Testis (tissue), 3 donors: ENCODE results near the gene RAB27B. TPM values are rescaled to one million over a fixed set of nuclear protein-coding genes. Genes with fewer than 3 reads are reported as not detected.

Source experiments
- DNase-seq: peaks from one replicate; pipeline ENCODE4 v3.0.0-alpha.2; 2019
- H3K27ac ChIP-seq, 2 donors: fragments of 200-600 bp; sonication (generic); one replicate each; pipeline ENCODE4 v1.5.1; 2019
- H3K27me3 ChIP-seq: fragments of 200-600 bp; sonication (generic); one replicate; pipeline ENCODE4 v1.5.1; 2019
- H3K36me3 ChIP-seq: fragments of 200-600 bp; sonication (generic); one replicate; pipeline ENCODE4 v1.5.1; 2017; ENCODE audit warnings: low read depth; ENCODE audit errors: missing control alignments
- H3K4me1 ChIP-seq: fragments of 200-600 bp; sonication (generic); one replicate; pipeline ENCODE4 v1.5.1; 2019
- H3K4me3 ChIP-seq, 2 donors: fragments of 200-600 bp; sonication (generic); one replicate each; pipeline ENCODE4 v1.5.1; 2017 to 2019
- H3K9me3 ChIP-seq: fragments of 200-600 bp; sonication (generic); one replicate; pipeline ENCODE4 v1.5.1; 2017
- CTCF ChIP-seq, 3 experiments: fragments of 450-650 bp in 2 of 3; fragments of 200-600 bp in 1 of 3; sonication (generic) in 1 of 3; IDR thresholded peaks; one replicate each; pipeline ENCODE4 v1.5.1; 2016 to 2019; ENCODE audit warnings: antibody characterized with exemption in 3 of 3, mild to moderate bottlenecking in 2 of 3, moderate library complexity in 1 of 3
- POLR2A ChIP-seq: fragments of 450-650 bp; IDR thresholded peaks from one replicate; pipeline ENCODE4 v1.6.1; 2017; ENCODE audit warnings: antibody characterized with exemption, mild to moderate bottlenecking, moderate library complexity
- WGBS, 2 donors: methylation state at CpG; one replicate each; pipeline ENCODE4 v1.1.5; 2018; 5-methylcytosine and 5-hydroxymethylcytosine counted together
- intact Hi-C: fragments of 100-400 bp; cut with DNase I; formaldehyde crosslinking; loops from one replicate; pipeline ENCODE4 v1.15.1; 2023; ENCODE audit warnings: low total_unique reads
- polyA plus RNA-seq: library from polyadenylated mRNA; stranded (reverse); fragments of 350-450 nt; fragmentation: Illumina TruSeq; extraction: RNeasy Lipid Tissue Mini Kit (QIAGEN cat#74804); gene quantifications from one replicate; pipeline ENCODE4 v1.2.3, GENCODE V29; 2014; ENCODE audit warnings: low read depth, low replicate concordance; ENCODE audit not compliant: insufficient read depth
- total RNA-seq, 2 donors: library from RNA; depleted of rRNA; stranded (reverse); fragments of >200 nt; gene quantifications; one replicate each; pipeline ENCODE4 v1.2.3, GENCODE V29; 2016

RAB27B gene
- total and polyA plus RNA-seq, 3 donors from 2014 or later: 0.93 to 5.8 (median 1.7) TPM

- WGBS, 2 donors: 53 to 82% methylated on average over 1 of the region's 1 CpG
- no peaks in the 10 kb centered on the region for H3K27me3 ChIP-seq
- no peak overlapping the region for H3K27ac ChIP-seq
- no peaks in the 10 kb centered on the region for H3K9me3 ChIP-seq
- intact Hi-C loops: no loop called here
- H3K4me3 ChIP-seq: no peak overlapping the region
- no peaks in the 10 kb centered on the region for H3K36me3 ChIP-seq
- DNase-seq: no peak
- TF ChIP-seq CTCF (IDR thresholded peaks at IDR 0.05) (no peak), POLR2A (no peak)
- no peaks in the 10 kb centered on the region for H3K4me1 ChIP-seq
These were observed 1.6 kb downstream of the RAB27B start for GRCh38 chr18:54829856-54830255.

GRCh38 chr18:54830260-54830659, 2.0 kb downstream of the RAB27B start:
- no peaks in the 10 kb centered on the region for H3K9me3 ChIP-seq
- TF ChIP-seq POLR2A (no peak), CTCF (IDR thresholded peaks at IDR 0.05) (no peak)
- WGBS, 2 donors: 95% methylated on average over 1 of the region's 1 CpG

GRCh38 chr18:54830866-54831265, 2.6 kb downstream of the RAB27B start:
- whole genome bisulfite sequencing, 2 donors: 75 to 94% methylated on average over 2 of the region's 2 CpGs
- no peaks in the 10 kb centered on the region for H3K27me3 ChIP-seq

More at GRCh38 chr18:54830260-54830659, 2.0 kb downstream of the RAB27B start:
- no peak overlapping the region for H3K27ac ChIP-seq
- no peaks in the 10 kb centered on the region for H3K27me3 ChIP-seq
- intact Hi-C loops: no loop called here
- no peaks in the 10 kb centered on the region for H3K4me1 ChIP-seq
- DNase-seq: no peak
- no peak overlapping the region for H3K4me3 ChIP-seq
- no peaks in the 10 kb centered on the region for H3K36me3 ChIP-seq

GRCh38 chr18:54835944-54836343, 7.7 kb downstream of the RAB27B start:
- TF ChIP-seq CTCF (IDR thresholded peaks at IDR 0.05) (no peak), POLR2A (no peak)
- Histone ChIP-seq H3K36me3 (no peaks in the 10 kb centered on the region), H3K27me3 (no peaks in the 10 kb centered on the region), H3K27ac (no peak overlapping the region), H3K4me1 (no peaks in the 10 kb centered on the region), H3K9me3 (no peaks in the 10 kb centered on the region), H3K4me3 (no peak overlapping the region)
- no peak for DNase-seq
- intact Hi-C loops: no loop called here
- 74 to 77% methylated on average over 2 of the region's 2 CpGs for WGBS, 2 donors

More at GRCh38 chr18:54830866-54831265, 2.6 kb downstream of the RAB27B start:
- H3K4me1 ChIP-seq: no peaks in the 10 kb centered on the region
- no peaks in the 10 kb centered on the region for H3K9me3 ChIP-seq
- TF ChIP-seq CTCF (IDR thresholded peaks at IDR 0.05) (no peak), POLR2A (no peak)
- intact Hi-C loops: no loop called here
- H3K36me3 ChIP-seq: no peaks in the 10 kb centered on the region
- no peak overlapping the region for H3K27ac ChIP-seq
- no peak overlapping the region for H3K4me3 ChIP-seq
- no peak for DNase-seq

- Histone ChIP-seq H3K27ac (no peak overlapping the region), H3K27me3 (no peaks in the 10 kb centered on the region), H3K36me3 (no peaks in the 10 kb centered on the region), H3K4me3 (no peak overlapping the region), H3K9me3 (no peaks in the 10 kb centered on the region), H3K4me1 (no peaks in the 10 kb centered on the region)
- WGBS, 2 donors: 92 to 98% methylated on average over 2 of the region's 2 CpGs
- intact Hi-C loops: no loop called here
- no peak for TF ChIP-seq POLR2A
- TF ChIP-seq CTCF (IDR thresholded peaks at IDR 0.05): no peak
- no peak for DNase-seq
These were observed 15.0 kb downstream of the RAB27B start for GRCh38 chr18:54843314-54843713.
